Measurements from ENCODE around the gene FIBCD1.

FIBCD1 gene

GRCh38 chr9:130872912-130873503 lies 66.0 kb downstream of the FIBCD1 start:
- DNase-seq: no peak

- DNase-seq: no peak
Measured at GRCh38 chr9:130872508-130872907, 66.5 kb downstream of the FIBCD1 start.

GRCh38 chr9:130872093-130872492 lies 67.0 kb downstream of the FIBCD1 start:
- no peak for DNase-seq

GRCh38 chr9:130871395-130872062 lies 67.5 kb downstream of the FIBCD1 start:
- DNase-seq: no peak

GRCh38 chr9:130870491-130871381 lies 68.3 kb downstream of the FIBCD1 start:
- DNase-seq: no peak

- no peak for DNase-seq
Measured at GRCh38 chr9:130869250-130869649, 69.8 kb downstream of the FIBCD1 start.

- DNase-seq: no peak
Measured at GRCh38 chr9:130868230-130868629, 70.8 kb downstream of the FIBCD1 start.

GRCh38 chr9:130867556-130867955 lies 71.5 kb downstream of the FIBCD1 start:
- DNase-seq: no peak

- peak; percentile 49 for DNase-seq
Measured at GRCh38 chr9:130866474-130866965, 72.5 kb downstream of the FIBCD1 start.

GRCh38 chr9:130865921-130866320 lies 73.1 kb downstream of the FIBCD1 start:
- DNase-seq: no peak

GRCh38 chr9:130864541-130864940 lies 74.5 kb downstream of the FIBCD1 start:
- no peak for DNase-seq

- DNase-seq: no peak
Measured at GRCh38 chr9:130862747-130863146, 76.3 kb downstream of the FIBCD1 start.

- DNase-seq: no peak
Measured at GRCh38 chr9:130862217-130862616, 76.8 kb downstream of the FIBCD1 start.

GRCh38 chr9:130861372-130862180 lies 77.5 kb downstream of the FIBCD1 start:
- DNase-seq: no peak

GRCh38 chr9:130860458-130861316 lies 78.4 kb downstream of the FIBCD1 start:
- no peak for DNase-seq

GRCh38 chr9:130858739-130859705 lies 80.0 kb downstream of the FIBCD1 start:
- no peak for DNase-seq

GRCh38 chr9:130857864-130858738 lies 80.9 kb downstream of the FIBCD1 start:
- no peak for DNase-seq

- DNase-seq: no peak
Measured at GRCh38 chr9:130856474-130856873, 82.6 kb downstream of the FIBCD1 start.

GRCh38 chr9:130854835-130855234 lies 84.2 kb downstream of the FIBCD1 start:
- DNase-seq: no peak

Data from activated naive CD4-positive, alpha-beta T cell treated with Interleukin-2 at 50 U/mL for 16 hours (primary cell).